Stimulated activated CD4-positive, alpha-beta T cell treated with anti-CD3 and anti-CD28 coated beads, Interleukin-12 subunit alpha, Interleukin-12 subunit beta, amount 100 ng/mL, for 24 hours (primary cell): Measurements from ENCODE around the gene RAVER2.
"Not testable (repeated sequence)": the region's sequence is repeated elsewhere in the genome, so short reads cannot be mapped to it uniquely, and the experiment has no call there.

Experiments
- DNase-seq, 2 experiments: peaks; one replicate each; pipeline ENCODE4 v3.0.0-alpha.2; 2020; ENCODE audit warnings: low read depth in 2 of 2

RAVER2 gene, protein sequence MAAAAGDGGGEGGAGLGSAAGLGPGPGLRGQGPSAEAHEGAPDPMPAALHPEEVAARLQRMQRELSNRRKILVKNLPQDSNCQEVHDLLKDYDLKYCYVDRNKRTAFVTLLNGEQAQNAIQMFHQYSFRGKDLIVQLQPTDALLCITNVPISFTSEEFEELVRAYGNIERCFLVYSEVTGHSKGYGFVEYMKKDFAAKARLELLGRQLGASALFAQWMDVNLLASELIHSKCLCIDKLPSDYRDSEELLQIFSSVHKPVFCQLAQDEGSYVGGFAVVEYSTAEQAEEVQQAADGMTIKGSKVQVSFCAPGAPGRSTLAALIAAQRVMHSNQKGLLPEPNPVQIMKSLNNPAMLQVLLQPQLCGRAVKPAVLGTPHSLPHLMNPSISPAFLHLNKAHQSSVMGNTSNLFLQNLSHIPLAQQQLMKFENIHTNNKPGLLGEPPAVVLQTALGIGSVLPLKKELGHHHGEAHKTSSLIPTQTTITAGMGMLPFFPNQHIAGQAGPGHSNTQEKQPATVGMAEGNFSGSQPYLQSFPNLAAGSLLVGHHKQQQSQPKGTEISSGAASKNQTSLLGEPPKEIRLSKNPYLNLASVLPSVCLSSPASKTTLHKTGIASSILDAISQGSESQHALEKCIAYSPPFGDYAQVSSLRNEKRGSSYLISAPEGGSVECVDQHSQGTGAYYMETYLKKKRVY

DNA sequence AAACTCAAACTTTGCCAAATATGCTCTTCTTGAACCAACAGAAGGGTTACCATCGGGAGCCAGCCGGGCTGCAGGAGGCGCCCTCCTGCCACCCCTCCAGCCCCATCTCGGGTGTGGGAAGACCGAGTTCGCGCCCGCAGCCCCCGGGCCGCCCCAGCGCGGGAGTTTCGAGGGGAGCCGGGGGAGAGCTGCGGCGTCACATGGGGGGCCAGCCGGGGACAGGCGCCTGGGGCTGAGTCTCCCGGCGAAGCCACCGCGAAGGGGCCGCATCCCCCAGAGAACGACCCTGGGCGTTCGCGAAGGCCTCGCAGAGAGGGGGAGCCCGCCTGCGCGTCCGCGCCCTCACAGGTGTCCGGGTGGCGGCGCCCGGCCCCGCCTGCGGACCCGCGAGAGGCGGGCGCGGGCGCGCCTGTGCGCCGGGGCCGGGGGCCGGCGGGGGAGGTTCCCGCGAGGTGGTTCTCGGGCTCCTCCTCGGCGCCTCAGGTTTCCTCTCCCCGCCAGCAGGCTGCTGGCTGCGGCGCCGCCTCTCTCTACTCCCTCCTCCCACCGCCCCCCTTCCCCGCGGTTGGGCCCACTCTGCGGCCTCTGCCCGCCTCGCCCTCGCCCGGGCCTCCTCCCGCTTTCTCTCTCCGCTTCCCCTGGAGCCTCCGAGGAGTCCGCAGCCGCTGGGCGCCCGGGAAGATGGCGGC lies at the start of gene RAVER2:
Gene RAVER2 (plus strand): TSS at position 584 of the 689 bp plus-strand sequence. CDS start 98 bp downstream, at position 682.
- peak in 1 of 2 experiments; percentile 42 for DNase-seq

DNA sequence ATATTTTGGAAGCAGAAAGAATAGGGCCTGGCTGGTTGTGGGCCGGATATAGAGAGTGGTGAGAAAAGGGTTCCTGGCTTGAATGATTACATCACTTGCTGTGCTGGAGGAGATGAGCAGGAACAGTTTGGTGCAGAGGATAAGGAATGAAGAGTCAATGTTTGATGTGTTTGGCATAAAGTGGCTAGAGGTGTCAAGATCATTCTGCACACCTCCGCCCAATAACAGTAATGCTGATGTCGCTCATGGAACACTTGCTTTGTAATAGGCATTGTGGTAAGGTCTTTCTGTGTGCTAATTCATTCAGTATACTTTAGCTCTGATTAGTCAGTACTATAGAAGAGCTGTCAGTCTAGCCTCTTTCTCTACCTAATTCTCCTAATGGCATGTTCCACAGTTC lies 48.0 kb upstream of the RAVER2 start:
- DNase-seq = no peak

DNA sequence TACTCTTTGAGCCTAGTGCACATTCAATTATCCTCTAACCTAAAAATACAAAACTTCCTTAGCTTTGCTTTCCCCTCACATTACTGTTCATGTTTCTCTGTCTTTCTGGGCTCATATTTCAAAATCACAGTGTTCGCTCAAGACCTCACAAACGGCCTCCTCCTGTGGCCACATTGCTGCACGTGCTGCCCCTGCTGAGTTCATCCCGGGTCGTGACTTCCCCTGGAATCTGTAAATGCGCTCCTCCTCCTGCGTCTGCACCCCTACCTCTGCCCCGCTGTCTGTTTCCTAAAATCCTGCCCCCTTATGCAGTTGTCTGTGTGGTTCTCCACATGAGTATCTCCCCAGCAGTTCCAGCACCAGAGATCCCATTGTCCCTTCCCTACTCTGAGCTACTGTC lies 45.5 kb upstream of the RAVER2 start:
- DNase-seq = no peak

DNA sequence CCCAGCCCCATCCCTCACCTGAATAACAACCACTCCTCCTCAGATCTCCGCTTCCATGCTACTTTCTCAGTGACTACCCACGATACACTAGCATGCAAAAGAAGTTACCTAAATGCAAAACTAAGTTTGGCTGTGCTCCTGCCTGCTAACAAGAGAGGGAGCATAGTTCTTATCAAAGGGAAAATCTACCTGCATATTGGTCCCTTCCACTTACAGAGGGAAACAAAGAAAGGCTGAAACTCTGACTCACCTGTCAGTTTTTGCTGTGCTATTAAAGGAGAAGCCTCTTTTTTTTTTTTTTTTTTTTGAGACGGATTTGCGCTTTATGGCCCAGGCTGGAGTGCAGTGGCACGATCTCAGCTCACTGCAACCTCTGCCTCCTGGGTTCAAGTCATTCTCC lies 43.8 kb upstream of the RAVER2 start:
- no peak for DNase-seq

DNA sequence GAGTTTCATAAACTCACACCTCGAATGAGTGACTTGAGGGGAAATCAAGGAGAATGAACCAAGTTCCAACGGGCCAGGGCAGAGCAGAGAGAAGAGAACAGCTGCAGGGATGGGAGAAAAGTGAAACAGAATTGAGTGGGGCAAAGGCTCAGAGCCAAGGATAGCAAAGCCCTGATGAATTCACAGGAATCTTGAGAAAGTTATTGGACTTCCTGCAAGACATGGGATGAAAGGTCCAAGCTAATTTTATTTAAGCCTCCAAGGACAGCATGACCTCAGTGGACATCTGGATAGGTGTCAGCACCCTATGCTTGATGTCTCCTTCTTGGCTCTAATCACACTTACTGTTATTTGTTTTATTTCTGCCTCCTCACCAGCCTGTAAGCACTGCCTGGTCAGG lies 43.0 kb upstream of the RAVER2 start:
- no peak for DNase-seq

DNA sequence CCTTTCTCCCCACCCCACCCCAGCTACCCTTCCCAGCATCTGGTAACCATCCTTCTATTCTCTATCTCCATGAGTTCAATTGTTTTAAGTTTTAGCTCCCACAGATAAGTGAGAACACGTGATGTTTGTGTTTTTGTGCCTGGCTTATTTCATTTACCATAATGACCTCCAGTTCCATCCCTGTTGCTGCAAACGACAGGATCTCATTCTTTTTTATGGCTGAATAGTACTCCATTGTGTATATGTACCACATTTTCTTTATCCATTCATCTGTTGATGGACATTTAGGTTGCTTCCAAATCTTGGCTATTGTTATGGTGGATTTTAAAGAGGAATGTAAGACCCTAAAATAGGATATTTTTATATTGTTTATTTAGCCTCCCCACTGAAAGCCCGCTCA lies 42.2 kb upstream of the RAVER2 start:
- DNase-seq = not testable (repeated sequence)

DNA sequence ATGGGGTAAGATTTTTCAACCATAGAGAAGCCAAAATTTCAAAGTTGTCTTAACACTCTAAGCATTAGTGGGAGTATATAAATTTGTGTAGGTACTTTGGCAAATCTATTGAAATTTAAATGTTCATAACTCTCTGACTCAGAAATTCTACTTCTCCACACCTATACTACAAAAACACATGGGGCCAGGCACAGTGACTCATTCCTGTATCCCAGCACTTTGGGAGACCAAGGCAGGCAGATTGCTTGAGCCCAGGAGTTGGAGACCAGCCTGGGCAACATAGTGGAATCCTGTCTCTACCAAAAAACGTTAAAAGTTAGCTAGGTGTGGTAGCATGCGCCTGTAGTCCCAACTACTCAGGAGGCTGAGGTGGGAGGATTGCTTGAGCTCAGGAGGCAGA lies 41.3 kb upstream of the RAVER2 start:
- DNase-seq = no peak

DNA sequence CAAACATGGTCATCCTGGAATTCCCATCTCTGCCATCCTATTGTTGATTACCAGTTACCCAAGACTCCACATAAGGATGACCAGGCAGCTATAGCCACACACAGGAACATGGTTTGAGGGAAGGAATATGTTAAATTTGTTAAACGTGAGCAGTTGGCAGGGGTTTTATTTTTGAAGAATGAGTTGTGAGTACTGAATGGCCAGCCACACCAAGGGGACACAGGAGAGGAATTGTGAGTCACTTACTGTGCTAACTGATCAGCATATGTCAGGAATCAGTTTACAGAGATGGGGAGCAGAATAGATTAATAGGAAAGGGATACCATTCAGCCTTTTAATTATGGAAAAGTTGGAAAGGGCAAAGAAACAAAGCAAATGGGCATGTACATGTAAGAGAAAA lies 39.3 kb upstream of the RAVER2 start:
- DNase-seq = no peak

DNA sequence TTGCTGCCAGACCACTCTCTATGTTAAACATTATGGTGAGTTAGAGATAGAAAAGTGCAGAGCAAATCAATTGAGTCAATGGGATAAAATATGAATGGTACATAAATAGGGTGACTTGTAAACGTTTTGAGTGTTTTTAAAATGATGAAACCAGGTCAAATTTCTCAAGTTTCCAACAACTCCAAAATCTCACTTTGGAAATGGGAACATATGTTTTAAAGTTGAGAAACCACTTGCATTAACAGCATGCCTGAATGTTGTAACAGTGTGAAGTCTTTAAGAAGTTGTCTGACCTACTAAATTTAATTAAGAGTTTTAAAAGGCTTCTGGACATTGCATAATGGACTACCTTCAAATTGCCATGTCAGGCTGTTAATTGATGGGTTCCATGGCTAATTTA lies 33.6 kb upstream of the RAVER2 start:
- no peak for DNase-seq

DNA sequence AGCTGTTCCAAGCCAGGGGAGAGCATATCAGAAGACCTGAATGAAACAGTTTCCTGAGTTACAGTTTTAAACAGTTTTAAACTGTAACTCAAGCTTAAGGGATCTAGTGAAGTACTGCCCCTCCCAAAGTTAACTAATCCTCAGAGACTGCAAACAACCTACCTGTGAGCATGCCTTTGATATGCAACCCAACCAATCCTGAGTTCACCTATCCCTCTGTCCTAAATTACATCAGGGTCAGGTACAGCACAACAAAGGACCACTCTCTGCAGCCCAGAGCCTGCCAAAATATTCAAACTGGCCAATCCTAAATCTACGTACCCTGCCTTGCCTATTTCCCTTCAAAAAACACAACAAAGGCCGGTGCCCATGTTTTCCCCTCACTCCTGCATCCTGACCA lies 32.8 kb upstream of the RAVER2 start:
- no peak for DNase-seq

DNA sequence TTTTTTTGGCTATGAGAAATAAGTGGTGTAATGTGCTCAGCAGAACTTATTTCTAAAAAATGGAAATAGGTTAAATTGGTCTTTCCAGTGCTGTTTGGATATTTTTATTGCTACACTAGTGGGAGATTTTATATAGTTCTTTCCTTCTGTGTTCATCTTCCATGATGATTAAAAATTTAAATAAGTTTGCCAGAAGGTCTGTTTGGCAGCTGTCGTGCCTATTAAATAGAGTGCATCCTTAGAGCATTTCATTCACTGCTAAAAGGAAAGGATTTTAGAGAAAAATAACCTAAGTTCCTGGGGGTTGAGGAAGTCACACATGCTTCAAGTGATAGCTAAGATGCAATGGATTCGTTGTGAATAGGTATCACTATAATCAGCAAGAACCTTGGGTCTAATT lies 29.7 kb upstream of the RAVER2 start:
- DNase-seq = no peak

DNA sequence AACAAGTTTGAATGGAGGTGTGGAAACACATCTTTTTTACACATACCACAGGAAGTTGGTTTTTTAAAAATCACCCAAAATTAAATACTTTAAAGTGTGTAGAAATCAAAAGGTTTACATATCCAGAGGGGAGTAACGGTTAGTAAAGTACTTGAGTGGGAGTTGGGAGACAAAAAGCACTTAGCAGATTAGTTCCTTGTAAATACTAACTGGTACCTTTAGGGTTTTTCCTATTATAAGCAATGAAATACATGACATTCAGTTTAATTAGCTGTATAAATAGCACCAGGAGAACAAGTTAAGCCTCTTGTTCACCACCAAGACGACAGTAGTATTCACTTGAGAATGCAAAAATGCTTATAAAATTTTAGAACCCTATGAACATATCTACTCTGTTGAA lies 23.7 kb upstream of the RAVER2 start:
- DNase-seq = no peak

DNA sequence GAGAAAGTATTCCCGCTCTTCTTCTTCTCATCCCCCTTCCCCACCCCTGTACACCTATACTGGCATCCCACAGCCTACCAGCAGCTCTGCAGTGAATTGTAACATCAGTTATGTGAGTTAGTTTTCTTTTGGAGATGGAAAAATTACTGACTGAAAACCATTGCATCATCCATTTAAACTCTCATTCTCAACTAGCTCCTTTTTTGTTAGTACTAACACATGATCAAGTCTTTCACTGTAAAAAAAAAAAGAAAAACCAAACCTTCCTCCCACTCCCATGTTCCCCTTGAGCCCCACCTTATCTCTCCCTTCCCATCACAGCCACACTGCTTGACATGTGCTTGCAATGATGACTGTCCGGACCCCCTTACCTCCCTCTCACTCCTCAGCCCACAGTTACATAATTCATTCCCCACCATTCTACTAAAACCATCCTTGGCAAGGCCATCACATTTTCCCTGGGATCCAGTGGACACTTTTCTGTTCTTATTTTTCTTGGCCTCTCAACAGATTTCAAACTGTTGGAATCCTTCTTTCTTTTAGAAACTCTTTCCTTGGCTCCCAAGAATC lies 23.2 kb upstream of the RAVER2 start:
- no peak for DNase-seq

DNA sequence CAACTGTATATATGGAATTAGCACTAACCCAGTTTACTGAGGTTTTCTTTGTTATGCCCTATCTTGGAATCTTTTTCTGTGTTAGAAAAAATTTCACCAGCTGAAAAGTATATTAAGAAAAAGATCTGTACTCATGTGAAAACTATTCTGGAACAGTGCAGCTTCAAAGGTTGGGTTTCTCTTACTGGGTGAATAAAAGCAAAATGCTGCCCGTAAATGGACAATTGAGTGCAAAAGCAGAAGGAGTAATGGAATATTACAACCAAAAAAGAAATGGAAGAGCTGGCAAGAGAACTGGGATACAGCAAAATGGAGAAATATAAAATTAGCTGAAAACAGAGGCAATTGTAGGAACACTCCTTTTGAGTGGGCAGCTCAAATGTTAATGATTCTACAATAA lies 17.0 kb upstream of the RAVER2 start:
- no peak for DNase-seq

DNA sequence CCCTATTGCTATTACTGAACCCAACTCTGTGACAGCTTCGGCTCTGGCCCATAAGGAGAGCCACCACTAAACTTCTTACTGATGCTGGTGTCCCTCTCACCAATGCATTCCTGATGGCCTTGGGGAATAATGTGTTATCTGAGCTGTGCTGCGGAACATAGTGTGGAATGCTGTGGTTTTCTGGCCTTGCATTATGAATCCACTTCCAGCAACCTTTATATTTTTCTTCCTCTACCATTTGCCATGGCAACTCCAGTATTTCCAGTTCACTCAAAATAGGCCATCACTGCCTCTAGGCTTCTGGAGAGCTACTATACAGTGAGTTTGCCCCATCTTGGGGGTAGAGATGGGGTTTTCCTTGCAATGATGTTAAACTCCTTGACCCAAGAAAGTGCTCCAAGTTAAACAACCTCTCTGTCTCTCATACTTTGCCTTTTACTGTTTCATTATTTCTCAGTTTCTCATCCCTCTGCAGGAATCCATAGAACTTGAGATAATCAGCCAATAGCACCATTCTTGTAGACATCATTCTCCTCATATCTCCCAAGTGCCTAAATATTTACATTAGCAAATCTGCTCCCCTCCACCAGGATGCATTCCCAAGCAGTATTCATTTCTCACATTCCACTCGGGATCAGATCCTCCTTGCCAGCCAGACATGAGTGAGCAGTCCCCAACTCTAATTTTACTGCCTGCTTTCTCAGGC lies 11.1 kb upstream of the RAVER2 start:
- no peak for DNase-seq

DNA sequence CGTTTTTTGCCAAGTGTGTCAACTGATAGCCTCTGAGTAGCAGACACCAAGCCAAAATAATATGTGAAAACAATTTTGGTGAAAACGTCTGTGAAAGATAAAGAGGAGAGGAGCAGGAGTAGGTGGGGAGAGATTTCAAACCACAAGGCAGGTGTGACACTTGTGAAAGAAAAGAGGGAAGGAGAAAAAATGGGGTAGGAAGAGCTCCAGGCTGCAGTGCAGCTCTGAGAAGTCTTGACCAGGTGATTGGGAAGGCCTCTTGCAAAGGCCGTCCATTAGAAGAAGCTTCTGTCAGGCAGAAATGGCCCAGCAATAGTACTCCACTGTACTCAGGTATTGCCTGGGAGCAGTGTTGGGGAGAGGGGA lies 10.6 kb upstream of the RAVER2 start:
- DNase-seq = no peak

DNA sequence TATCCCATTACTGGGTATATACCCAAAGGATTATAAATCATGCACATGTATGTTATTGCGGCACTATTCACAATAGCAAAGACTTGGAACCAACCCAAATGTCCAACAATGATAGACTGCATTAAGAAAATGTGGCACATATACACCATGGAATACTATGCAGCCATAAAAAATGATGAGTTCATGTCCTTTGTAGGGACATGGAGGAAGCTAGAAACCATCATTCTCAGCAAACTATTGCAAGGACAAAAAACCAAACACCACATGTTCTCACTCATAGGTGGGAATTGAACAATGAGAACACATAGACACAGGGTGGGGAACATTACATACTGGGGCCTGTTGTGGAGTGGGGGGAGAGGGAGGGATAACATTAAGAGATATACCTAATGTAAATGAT lies 4.2 kb upstream of the RAVER2 start:
- DNase-seq = not testable (repeated sequence)

DNA sequence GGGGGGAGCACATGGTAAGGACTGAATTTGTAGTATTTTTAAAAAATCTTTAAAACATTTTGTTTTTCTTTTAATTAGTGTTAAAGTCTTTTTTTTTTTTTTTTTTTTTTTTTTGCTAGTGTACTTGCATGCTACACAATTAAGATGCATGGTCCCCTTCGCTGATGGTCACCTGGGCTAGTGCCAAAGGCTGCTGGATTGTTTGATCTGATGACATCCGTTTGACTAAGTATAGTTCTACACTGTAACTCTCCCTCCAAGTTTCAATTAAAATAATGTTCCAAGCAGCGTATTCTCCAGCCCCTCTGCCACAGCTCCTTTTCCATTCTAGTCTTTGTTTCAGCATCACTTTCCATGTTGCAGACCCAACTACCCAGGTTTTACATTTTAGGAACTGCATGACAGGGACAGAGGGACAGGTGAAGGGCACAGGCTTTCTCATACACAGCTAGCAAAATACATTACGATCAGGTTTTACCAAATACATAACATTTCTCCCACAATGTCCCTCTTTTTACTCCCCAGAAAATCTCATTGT lies 852 bp upstream of the RAVER2 start:
- DNase-seq = no peak

DNA sequence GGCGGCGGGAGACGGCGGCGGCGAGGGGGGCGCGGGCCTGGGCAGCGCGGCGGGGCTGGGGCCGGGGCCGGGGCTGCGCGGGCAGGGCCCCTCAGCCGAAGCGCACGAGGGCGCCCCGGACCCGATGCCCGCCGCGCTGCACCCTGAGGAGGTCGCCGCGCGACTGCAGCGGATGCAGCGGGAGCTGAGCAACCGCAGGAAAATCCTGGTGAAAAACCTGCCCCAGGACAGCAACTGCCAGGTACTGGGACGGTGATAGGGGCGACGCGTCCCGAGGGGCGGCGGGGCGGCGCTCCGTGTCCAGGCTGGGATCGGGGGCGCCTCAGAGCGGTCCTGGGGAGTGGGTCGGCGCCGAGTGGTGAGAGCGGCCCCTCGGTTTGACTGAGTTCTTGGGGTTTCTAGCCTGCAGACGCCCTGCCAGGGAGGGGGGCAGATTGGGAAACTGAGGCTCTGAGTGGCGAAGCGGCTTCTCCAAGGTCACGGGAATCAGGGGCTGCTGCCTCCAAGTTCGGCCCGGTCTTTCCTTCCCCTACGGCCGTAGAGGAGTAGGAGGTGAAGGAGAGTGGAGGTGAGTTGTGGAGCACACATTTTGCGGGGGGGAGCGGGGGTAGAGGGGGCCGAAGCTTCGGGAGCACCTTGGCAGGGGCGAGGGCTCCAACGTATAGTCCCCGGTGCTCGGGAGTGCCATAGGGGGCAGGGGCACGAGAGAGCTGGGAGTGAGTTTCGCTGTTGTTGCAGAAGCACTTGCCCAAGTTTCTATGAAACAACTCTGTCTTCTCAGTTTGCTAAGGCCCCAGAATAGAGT lies 508 bp downstream of the RAVER2 start:
- no peak for DNase-seq

DNA sequence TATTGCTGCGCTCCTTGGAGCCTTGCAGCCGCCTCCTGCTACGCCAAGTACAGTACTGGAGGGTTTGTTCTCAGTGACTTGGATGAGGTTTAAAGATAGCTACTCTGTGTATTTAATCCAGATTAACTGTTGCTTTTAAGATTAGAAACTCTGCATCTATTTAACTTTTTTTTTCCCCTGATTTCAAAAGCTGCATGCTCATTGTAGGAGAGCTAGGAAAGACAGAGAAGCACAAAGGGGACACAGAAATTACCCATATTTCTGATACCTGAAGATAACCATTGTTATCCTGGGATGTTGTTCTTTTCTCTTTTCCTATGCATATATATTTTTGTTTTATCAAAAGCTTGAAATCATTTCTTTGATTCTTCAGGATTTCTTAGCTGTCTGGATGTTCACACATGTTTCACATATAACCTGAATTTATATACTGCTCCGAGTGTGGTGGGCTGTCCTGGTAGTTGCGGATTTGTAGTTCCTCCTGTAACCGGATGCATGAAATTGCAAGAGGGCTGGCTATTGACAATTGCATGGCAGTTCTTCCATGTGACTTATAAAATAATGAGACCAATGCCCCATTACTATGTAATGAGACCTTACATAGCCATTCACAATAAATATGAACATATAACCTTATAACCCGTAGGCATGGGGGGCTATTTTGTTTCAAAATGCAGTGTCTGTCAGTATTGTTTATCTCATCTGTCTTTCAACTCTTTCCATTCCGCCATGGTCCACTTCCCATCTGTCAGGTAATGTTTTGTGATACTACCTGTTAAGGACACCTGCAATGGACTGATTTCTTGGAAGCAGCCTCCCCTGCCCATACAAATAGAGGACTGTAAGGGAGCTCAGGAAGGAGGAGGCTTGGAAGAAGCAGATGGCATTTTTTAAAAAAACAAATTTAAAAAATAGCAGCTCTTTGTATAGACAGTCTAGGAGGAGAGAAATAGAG lies 1.4 kb downstream of the RAVER2 start:
- DNase-seq = no peak
